Left kidney (tissue), 2 donors: Measurements from ENCODE around the gene ANKRD29. TPM values are rescaled to one million over a fixed set of nuclear protein-coding genes. Genes with fewer than 3 reads are reported as not detected.

Experiments
- DNase-seq: peaks from one replicate; pipeline ENCODE4 v3.0.0-alpha.2; 2013
- polyA plus RNA-seq: library from polyadenylated mRNA; unstranded; fragments of 120-200 nt; gene quantifications from one replicate; pipeline ENCODE4 v1.2.1, GENCODE V29; 2013; ENCODE audit not compliant: insufficient read length

ANKRD29 gene
- polyA plus RNA-seq, 1 donor, result 0.93 TPM

DNA sequence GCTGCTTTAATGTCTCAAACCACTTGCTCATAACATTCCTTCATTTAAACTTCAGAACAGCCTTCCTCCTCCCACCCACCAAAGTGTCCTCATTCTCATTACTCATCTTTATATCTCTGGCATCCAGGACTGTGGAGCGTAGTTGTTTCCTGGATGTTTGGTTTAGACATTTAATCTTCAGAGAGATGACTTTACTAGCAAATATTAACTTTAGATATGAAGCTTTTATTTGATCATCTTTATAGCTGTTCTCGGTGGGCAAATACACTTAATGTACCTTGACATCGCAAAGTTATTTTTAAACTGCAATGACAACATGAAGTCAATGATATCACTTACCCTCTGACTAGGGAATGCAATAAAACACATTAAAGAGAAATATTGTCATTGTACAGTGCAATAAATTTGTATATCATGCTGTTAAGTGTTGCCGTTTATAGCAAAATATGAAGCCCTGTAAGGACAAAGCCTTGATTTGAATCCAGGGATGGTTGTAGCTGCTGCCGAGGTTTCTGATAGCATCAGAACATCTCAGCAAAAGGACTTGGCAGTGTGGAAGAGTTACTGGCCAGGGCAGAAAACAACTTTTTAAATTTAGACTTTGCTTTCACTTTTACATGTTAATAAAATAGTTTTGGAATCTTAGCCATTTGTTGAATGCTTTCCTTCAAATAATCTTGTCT lies 21.9 kb upstream of the ANKRD29 start:
- no peak for DNase-seq

GRCh38 chr18:23683671-23684070 lies 21.0 kb upstream of the ANKRD29 start:
- no peak for DNase-seq

- no peak for DNase-seq
These were observed 20.4 kb upstream of the ANKRD29 start for GRCh38 chr18:23683155-23683554.

DNA sequence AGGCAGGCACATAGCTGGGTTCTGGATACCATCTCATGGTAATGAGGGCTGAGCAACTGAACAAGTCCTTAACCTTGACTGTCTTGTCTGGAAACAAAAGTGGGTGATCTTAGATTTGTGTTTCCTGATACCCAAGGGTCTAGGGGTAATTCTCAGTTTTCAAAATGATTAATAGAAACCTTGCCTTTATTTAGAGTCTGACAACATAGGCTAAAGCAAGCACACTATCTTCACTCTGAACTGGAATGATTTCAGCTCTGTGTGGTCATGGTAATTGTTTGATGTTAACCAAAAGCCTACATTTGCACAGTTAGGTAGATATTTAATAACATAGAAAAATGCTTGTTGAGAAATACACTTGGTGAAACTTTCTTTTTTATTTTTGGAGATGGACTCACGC lies 19.8 kb upstream of the ANKRD29 start:
- no peak for DNase-seq

- no peak for DNase-seq
These were observed 19.3 kb upstream of the ANKRD29 start for GRCh38 chr18:23682045-23682444.

- DNase-seq, result no peak
These were observed 13.2 kb upstream of the ANKRD29 start for GRCh38 chr18:23675896-23676295.

DNA sequence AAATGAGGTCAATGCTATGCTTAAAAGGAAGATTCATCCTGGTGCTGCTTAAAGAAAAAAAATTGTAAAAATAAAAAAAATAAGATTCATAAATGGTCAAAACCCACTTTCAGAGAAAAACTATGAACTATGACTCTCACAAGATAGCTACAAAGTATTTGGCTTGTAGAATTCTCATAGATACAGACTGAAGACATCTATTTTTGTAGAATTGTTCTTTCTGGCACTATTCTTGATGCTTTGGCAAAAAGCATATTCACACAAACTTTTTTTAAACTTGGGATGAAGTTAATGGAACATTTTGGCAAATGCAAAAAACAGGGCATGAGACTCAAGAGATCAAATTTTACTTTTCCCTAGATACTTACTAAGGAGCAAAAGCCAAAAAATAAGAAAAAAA lies 12.5 kb upstream of the ANKRD29 start:
- no peak for DNase-seq

- DNase-seq, result no peak
These were observed 11.0 kb upstream of the ANKRD29 start for GRCh38 chr18:23673725-23674124.

DNA sequence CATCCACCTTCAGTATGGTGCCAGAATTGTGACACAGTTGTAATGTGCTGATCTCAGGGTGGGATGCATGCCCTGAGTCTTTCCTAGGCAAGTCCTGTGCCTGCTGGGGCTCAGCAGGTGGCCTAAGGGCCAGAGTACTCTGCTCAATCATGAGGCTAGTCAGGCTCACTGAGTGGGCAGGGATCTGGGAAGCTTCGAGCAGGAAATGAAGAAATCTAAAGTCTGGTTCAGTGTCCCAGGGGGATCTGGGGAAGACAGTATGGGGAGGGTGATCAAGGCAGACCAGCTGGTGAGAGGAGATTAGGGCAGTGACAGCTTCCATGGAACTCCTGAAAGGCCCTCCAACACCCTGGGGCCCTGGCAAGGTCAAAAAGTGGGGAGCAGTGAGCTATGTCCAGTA lies 8.9 kb upstream of the ANKRD29 start:
- no peak for DNase-seq

DNA sequence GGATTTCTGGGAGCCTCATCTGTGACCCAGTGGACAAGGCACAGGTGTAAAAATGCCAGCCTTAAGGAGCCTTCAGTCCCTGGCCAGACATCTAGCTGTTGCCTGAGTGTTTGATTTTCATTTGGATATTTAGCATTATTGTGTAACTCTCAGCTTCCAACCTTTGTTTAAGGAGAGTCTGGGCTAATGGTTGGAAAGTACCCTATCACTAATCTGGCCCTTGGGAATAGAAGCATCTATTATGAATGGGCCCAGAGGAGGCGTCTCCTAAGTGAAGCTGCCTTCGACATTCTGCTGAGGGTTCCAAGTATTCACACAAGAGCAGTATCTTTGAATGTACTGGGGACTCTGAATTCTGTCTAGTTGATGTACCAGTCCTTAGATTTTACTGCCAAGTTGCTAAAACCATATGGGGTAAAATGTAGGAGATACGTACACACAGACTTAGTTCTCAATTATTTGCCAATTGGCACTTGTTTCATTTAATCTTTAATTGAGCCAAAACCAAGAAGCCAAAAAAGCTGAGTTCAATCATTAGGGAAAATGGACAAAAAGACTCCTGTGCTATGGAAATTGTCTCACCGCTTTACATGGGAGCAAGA lies 7.2 kb upstream of the ANKRD29 start:
- DNase-seq, result no peak

DNA sequence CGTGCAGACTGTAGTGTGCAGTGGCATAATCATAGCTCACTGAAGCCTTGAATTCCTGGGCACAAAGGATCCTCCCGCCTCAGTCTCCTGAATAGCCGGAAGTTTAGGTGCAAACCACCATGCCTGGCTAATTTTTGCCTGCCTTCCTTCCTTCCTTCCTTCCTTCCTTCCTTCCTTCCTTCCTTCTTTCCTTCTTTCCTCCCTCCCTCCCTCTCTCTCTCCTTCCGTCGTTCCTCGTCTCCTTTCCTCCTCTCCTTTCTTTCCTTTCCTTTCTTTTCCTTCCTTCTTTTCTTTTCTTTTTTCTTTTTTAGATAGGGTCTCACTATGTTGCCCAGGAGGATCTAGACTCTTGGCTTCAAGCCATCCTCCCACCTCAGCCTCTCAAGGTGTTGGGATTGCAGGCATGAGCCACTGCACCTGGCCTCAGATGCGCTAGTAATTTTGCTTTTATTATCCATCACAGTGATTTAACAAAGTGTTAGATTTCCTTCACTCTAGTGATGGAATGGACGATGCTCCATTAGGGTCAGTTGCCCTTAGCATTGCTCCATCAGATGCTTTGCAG lies 6.6 kb upstream of the ANKRD29 start:
- no peak for DNase-seq

GRCh38 chr18:23668731-23669130 lies 6.0 kb upstream of the ANKRD29 start:
- DNase-seq, result no peak

GRCh38 chr18:23667114-23667513 lies 4.4 kb upstream of the ANKRD29 start:
- DNase-seq, result no peak

DNA sequence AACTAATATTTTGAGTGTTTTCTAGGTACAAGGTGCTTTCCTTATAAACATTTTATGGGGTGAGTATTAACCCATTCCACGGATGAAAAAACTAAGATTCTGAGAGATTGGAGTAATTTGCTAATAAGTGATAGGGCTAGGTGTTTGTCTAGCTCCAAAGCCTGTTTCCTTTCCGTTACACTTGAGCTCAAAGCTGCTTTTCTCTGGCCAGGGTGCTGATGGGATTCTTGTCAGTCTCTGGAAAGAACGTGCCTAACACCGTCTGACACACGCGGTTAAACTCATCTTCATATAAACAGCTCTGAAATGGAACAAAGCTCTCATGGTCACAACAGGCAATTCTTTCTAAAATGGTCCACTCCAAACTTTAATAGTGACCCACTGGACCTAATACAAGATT lies 2.0 kb upstream of the ANKRD29 start:
- no peak for DNase-seq

DNA sequence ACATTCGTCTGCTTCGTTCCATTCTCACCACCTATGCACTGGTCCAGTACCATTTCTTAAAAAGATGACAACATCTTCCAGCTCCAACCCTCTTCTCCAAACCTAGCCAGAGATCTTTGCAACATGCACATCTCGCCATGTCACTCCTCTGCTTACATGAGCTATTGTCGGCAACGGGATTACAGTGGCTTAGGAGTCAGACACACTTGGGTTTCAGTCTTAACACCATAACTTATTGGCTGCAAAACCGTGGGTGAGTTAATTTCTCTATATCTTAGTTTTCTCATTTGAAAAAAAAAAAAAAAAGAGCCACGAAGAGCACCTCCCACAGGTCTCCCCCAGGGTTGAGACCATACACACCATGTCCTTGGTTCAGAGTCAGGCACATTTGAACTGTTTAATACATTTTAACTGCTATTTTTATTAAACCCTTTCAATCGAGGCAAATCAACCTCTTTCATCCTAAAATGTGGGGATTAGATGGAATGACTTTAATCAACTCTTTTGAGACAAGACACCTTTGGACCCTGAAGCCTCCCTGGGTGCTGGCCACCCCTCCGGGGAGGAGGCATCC lies 889 bp downstream of the ANKRD29 start:
- no peak for DNase-seq

DNA sequence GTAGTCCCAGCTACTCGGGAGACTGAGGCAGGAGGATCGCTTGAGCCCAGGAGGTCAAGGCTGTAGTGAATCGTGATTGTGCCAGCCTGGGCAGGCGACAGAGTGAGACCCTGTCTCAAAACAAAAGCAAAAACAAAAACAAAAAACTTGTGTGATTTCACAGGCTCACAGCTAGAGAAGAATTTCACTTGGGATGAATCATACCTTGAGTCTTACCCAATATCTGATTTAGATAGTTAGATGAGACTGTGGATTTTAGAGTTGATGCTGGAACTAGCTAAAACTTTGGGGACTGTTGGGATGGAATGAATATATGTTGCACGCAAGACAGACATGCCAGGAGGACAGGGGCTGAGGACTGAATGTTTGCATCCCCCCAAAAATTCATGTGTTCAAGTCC lies 4.4 kb downstream of the ANKRD29 start:
- no peak for DNase-seq

- DNase-seq, result no peak
These were observed 10.5 kb downstream of the ANKRD29 start for GRCh38 chr18:23652232-23652631.

- DNase-seq, result no peak
These were observed 11.5 kb downstream of the ANKRD29 start for GRCh38 chr18:23650968-23651927.

GRCh38 chr18:23648940-23649607 lies 13.6 kb downstream of the ANKRD29 start:
- no peak for DNase-seq

DNA sequence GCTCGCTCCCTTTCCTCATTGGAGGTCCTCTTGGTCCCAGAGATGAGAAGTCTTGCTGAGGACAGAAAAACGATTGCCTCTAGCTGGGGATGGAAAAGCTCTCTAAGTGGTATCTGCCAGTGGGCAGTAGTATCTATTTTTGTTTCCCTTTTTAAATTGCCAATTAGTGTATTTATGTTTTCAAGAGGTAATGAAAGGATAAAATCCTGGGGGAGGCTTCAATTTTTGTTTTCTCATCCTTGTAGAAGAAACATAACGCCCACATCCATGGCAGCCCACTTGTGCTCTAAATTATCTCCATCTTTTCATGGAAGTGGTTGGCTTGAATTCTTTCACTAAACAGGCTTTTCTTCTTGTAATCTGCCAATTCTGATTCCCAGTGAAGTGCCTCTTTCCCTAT lies 14.3 kb downstream of the ANKRD29 start:
- DNase-seq, result no peak

DNA sequence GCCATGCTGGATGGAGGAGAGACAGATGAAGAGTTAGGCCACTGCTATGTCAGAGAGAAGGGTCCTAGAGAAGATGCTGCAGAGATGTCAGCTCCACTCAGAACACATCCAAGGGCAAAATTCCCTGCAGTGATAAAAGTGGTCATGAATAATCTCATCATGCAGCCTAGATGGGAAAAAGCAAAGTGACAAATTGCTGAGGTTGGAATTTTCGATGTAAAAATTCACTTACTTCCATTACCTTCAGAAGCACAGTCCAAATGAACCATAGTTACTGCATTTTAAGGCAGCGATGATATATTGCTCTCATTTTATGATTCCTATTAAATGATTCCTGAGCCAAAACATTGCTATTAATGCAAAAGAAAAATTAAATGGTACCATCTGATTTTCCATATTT lies 16.4 kb downstream of the ANKRD29 start:
- no peak for DNase-seq
